CMK (cell line): ENCODE measurements around the gene LRMDA.

Experiments
- DNase-seq: peaks from one replicate; pipeline ENCODE4 v3.0.0-alpha.2; 2010; ENCODE audit warnings: low read depth

Gene LRMDA

GRCh38 chr10:76309070-76309469 lies 877.6 kb downstream of the LRMDA start:
- DNase-seq, result no peak

- DNase-seq, result no peak
Measured at GRCh38 chr10:76309741-76310587, 878.5 kb downstream of the LRMDA start.

GRCh38 chr10:76310588-76311080 lies 879.2 kb downstream of the LRMDA start:
- no peak for DNase-seq

- DNase-seq, result no peak
Measured at GRCh38 chr10:76311752-76312636, 880.6 kb downstream of the LRMDA start.

- DNase-seq, result no peak
Measured at GRCh38 chr10:76315240-76315639, 883.8 kb downstream of the LRMDA start.

- no peak for DNase-seq
Measured at GRCh38 chr10:76316234-76316633, 884.8 kb downstream of the LRMDA start.

- no peak for DNase-seq
Measured at GRCh38 chr10:76317078-76317477, 885.7 kb downstream of the LRMDA start.

- no peak for DNase-seq
Measured at GRCh38 chr10:76318211-76318610, 886.8 kb downstream of the LRMDA start.

- DNase-seq, result no peak
Measured at GRCh38 chr10:76319661-76320060, 888.2 kb downstream of the LRMDA start.

GRCh38 chr10:76324283-76324682 lies 892.9 kb downstream of the LRMDA start:
- DNase-seq, result no peak

- DNase-seq, result no peak
Measured at GRCh38 chr10:76327441-76327840, 896.0 kb downstream of the LRMDA start.

GRCh38 chr10:76328348-76328747 lies 896.9 kb downstream of the LRMDA start:
- no peak for DNase-seq

- DNase-seq, result no peak
Measured at GRCh38 chr10:76329891-76330575, 898.6 kb downstream of the LRMDA start.

- DNase-seq, result no peak
Measured at GRCh38 chr10:76331742-76332141, 900.3 kb downstream of the LRMDA start.

GRCh38 chr10:76333326-76333725 lies 901.9 kb downstream of the LRMDA start:
- DNase-seq, result no peak

GRCh38 chr10:76333796-76334195 lies 902.4 kb downstream of the LRMDA start:
- DNase-seq, result no peak

GRCh38 chr10:76334255-76334654 lies 902.8 kb downstream of the LRMDA start:
- DNase-seq, result no peak

- DNase-seq, result no peak
Measured at GRCh38 chr10:76336213-76336963, 905.0 kb downstream of the LRMDA start.

- DNase-seq, result no peak
Measured at GRCh38 chr10:76337641-76338040, 906.2 kb downstream of the LRMDA start.

GRCh38 chr10:76338187-76338586 lies 906.8 kb downstream of the LRMDA start:
- DNase-seq, result no peak

- no peak for DNase-seq
Measured at GRCh38 chr10:76341740-76342139, 910.3 kb downstream of the LRMDA start.

GRCh38 chr10:76342996-76343395 lies 911.6 kb downstream of the LRMDA start:
- DNase-seq, result no peak
